GM10248 (cell line): ENCODE data around the gene ZFP92.

Source experiments
- CTCF ChIA-PET: fragments of 300-600 bp; sonication (Branson Sonifier 250); formaldehyde crosslinking; extraction: SDS; loops from one replicate; lab custom pipeline; 2021; ENCODE audit warnings: antibody characterized with exemption; lab: Yijun Ruan, JAX
- POLR2A ChIA-PET: fragments of 350-650 bp; sonication (Branson Sonifier 250); formaldehyde crosslinking; extraction: SDS; loops from one replicate; lab custom pipeline; 2020; ENCODE audit warnings: antibody characterized with exemption; lab: Yijun Ruan, JAX
- DNase-seq: peaks from one replicate; pipeline ENCODE4 v3.0.0; 2012; ENCODE audit errors: extremely low spot score
- CTCF ChIP-seq: IDR thresholded peaks from 2 replicates; pipeline ENCODE4 v1.5.1; 2012; ENCODE audit warnings: mild to moderate bottlenecking, low read depth; ENCODE audit errors: extremely low read depth, missing control alignments, control extremely low read depth

ZFP92 gene

GRCh38 chrX:153406903-153407302 lies 4.4 kb upstream of the ZFP92 start:
- DNase-seq, result no peak
- TF ChIP-seq CTCF, result no peak
- POLR2A ChIA-PET, result no interaction called here
- CTCF ChIA-PET, result no interaction called here

- POLR2A ChIA-PET, result no interaction called here
- TF ChIP-seq CTCF, result no peak
- DNase-seq, result no peak
- CTCF ChIA-PET, result no interaction called here
These were observed 3.5 kb upstream of the ZFP92 start for GRCh38 chrX:153407736-153408135.

GRCh38 chrX:153408221-153408721 lies 3.0 kb upstream of the ZFP92 start:
- DNase-seq, result no peak
- ChIA-PET POLR2A (no interaction called here), CTCF (no interaction called here)
- TF ChIP-seq CTCF, result no peak

GRCh38 chrX:153408871-153409351 lies 2.4 kb upstream of the ZFP92 start:
- no peak for DNase-seq
- no peak for TF ChIP-seq CTCF
- POLR2A ChIA-PET, result no interaction called here
- CTCF ChIA-PET, result no interaction called here

GRCh38 chrX:153409414-153410101 lies 1.7 kb upstream of the ZFP92 start:
- no peak for DNase-seq
- ChIA-PET POLR2A (no interaction called here), CTCF (interaction anchor here (1.3 kb wide), 1 partner anchor 10 kb away, joined by 3 read pairs; no protein-coding TSS in a partner anchor)
- TF ChIP-seq CTCF, result no peak

- POLR2A ChIA-PET, result no interaction called here
- no peak for DNase-seq
- CTCF ChIA-PET, result interaction anchor here (1.3 kb wide), 1 partner anchor 11 kb away, joined by 3 read pairs; no protein-coding TSS in a partner anchor
- TF ChIP-seq CTCF, result no peak
These were observed 899 bp upstream of the ZFP92 start for GRCh38 chrX:153410373-153410772.

- ChIA-PET POLR2A (no interaction called here), CTCF (interaction anchor here (1.3 kb wide), 1 partner anchor 12 kb away, joined by 3 read pairs; no protein-coding TSS in a partner anchor)
- TF ChIP-seq CTCF, result no peak
- DNase-seq, result no peak
These were observed 401 bp upstream of the ZFP92 start for GRCh38 chrX:153410888-153411254.
